Ishikawa (cell line): ENCODE data around the gene CSPG5.

ENCODE experiments used
- CEBPB ChIP-seq: IDR thresholded peaks from 2 replicates; pipeline ENCODE4 v1.6.1; 2012
- CREB1 ChIP-seq: IDR thresholded peaks from 2 replicates; pipeline ENCODE4 v1.6.1; 2012; ENCODE audit warnings: low read depth
- EGR1 ChIP-seq: IDR thresholded peaks from 2 replicates; pipeline ENCODE4 v1.6.1; 2012
- EP300 ChIP-seq: IDR thresholded peaks from 2 replicates; pipeline ENCODE4 v1.6.1; 2012; ENCODE audit warnings: borderline replicate concordance
- FOXM1 ChIP-seq: IDR thresholded peaks from 2 replicates; pipeline ENCODE4 v1.6.1; 2012; ENCODE audit warnings: low read depth, borderline replicate concordance
- MAX ChIP-seq: IDR thresholded peaks from 2 replicates; pipeline ENCODE4 v1.6.1; 2012
- NFIC ChIP-seq: IDR thresholded peaks from 2 replicates; pipeline ENCODE4 v1.6.1; 2012
- RAD21 ChIP-seq: IDR thresholded peaks from 2 replicates; pipeline ENCODE4 v1.6.1; 2012; ENCODE audit warnings: low read depth
- REST ChIP-seq: IDR thresholded peaks from 2 replicates; pipeline ENCODE4 v1.6.1; 2012; ENCODE audit warnings: low read depth, mild to moderate bottlenecking
- TAF1 ChIP-seq: IDR thresholded peaks from 2 replicates; pipeline ENCODE4 v1.6.1; 2012; ENCODE audit warnings: low read depth, mild to moderate bottlenecking
- TCF12 ChIP-seq: IDR thresholded peaks from 2 replicates; pipeline ENCODE4 v1.6.1; 2012; ENCODE audit warnings: low read depth
- TEAD4 ChIP-seq: IDR thresholded peaks from 2 replicates; pipeline ENCODE4 v1.6.1; 2012
- USF1 ChIP-seq: IDR thresholded peaks from 2 replicates; pipeline ENCODE4 v1.6.1; 2012
- YY1 ChIP-seq: IDR thresholded peaks from 2 replicates; pipeline ENCODE4 v1.6.1; 2012; ENCODE audit warnings: low read depth
- ZBTB7A ChIP-seq: IDR thresholded peaks from 2 replicates; pipeline ENCODE4 v1.6.1; 2012; ENCODE audit warnings: low read depth

Gene CSPG5

GRCh38 chr3:47578119-47578632 lies 489 bp downstream of the CSPG5 start:
- TF ChIP-seq ZBTB7A = no peak
- no peak for TF ChIP-seq EP300
- TF ChIP-seq NFIC = no peak

- TF ChIP-seq MAX = peak; percentile 96
- TF ChIP-seq ZBTB7A = no peak; the same call in 1 of the 2 replicates
- TF ChIP-seq USF1 = peak; percentile 19; the same call in 1 of the 2 replicates
- TF ChIP-seq EP300 = 0 out of 2 replicates have a peak, but pooled peaks have one; percentile 20
These were observed 1.0 kb downstream of the CSPG5 start for GRCh38 chr3:47577583-47578118.

- TF ChIP-seq YY1 (no peak), CREB1 (no peak), TCF12 (no peak), EP300 (no peak), REST (no peak), MAX (no peak), ZBTB7A (no peak), TAF1 (no peak)
These were observed 5.2 kb downstream of the CSPG5 start for GRCh38 chr3:47573190-47574172.

- no peak for TF ChIP-seq TAF1
- no peak for TF ChIP-seq FOXM1
- TF ChIP-seq EGR1 = 0 out of 2 replicates have a peak, but pooled peaks have one; percentile 33
- TF ChIP-seq NFIC = 0 out of 2 replicates have a peak, but pooled peaks have one; percentile 17
- TF ChIP-seq MAX = peak; percentile 50
- TF ChIP-seq TCF12 = no peak
- TF ChIP-seq USF1 = peak; percentile 89
- no peak for TF ChIP-seq REST
- TF ChIP-seq RAD21 = no peak
- no peak for TF ChIP-seq EP300
These were observed 7.1 kb downstream of the CSPG5 start for GRCh38 chr3:47571391-47572175.

- TF ChIP-seq TEAD4 (no peak), EGR1 (no peak), NFIC (no peak), FOXM1 (no peak), ZBTB7A (no peak), CREB1 (no peak), MAX (no peak), REST (no peak), YY1 (no peak), RAD21 (no peak), CEBPB (no peak), TCF12 (no peak), USF1 (no peak), EP300 (no peak), TAF1 (no peak)
These were observed 9.8 kb downstream of the CSPG5 start for GRCh38 chr3:47568901-47569300.
